ENCODE results near the gene AKT3.
"Not testable (repeated sequence)": the region's sequence is repeated elsewhere in the genome, so short reads cannot be mapped to it uniquely, and the experiment has no call there.

AKT3 gene

DNA sequence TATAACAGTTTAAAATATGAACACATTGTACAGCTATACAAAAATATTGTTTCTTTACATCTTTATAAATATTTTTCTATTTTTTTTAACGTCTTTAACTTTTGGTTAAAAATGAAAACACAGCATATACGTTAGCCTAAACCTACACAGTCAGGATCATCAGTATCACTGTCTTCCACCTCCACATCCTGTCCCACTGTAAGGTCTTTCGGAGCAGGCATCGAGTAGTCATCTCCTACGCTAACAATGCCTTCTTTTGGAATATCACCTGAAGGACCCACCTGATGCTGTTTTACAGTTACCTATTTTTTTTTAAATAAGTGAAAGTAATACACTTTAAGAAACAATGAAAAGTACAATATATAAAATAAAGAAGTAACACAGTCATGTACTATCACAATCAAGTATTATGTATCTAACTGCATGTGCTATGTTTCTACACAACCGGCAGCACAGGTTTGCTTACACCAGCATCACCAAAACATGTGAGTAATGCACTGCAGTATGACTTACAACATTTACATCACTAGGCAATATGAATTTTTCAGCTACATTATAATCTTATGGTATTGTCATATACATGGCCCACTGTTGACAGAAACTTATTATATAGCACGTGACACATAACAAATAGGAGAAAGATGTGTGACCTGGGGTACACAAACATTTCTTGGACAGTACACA is 254.4 kb downstream of the AKT3 start:
- no peak for DNase-seq

DNA sequence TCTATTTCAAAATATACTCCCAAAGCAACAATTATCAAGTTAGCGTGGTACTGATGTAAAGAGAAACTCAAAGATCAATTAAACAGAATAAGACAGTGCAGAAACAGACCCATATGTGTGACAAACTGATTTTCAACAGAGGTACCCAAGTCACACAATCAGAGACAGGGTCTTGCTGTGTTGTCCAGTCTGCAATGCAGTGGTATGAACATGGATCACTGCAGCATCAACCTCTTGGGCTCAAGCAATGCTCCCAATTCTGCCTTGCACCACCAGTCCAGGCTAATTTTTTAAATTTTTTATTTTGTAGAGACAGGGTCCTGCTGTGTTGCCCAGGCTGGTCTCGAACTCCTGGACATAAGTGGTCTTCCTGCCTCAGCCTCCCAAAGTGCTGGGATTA is 255.6 kb downstream of the AKT3 start:
- DNase-seq, result no peak

DNA sequence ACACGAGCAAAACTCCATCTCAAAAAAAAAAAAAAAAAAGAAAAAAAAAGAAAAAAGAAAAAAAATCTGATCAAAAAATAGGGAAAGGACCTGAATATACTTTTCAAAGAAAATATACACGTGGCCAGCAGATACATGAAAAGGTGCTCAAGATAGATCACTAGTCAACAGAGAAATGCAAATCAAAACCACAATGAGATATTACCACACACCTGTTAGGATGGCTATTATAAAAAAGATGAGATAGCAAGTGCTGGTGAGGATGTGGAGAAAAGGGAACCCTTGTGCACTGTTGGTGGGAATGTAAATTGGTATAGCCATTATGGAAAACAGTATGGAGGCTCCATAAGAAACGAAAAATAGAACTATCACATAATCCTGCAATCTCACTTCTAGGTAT is 260.8 kb downstream of the AKT3 start:
- DNase-seq, result not testable (repeated sequence)

DNA sequence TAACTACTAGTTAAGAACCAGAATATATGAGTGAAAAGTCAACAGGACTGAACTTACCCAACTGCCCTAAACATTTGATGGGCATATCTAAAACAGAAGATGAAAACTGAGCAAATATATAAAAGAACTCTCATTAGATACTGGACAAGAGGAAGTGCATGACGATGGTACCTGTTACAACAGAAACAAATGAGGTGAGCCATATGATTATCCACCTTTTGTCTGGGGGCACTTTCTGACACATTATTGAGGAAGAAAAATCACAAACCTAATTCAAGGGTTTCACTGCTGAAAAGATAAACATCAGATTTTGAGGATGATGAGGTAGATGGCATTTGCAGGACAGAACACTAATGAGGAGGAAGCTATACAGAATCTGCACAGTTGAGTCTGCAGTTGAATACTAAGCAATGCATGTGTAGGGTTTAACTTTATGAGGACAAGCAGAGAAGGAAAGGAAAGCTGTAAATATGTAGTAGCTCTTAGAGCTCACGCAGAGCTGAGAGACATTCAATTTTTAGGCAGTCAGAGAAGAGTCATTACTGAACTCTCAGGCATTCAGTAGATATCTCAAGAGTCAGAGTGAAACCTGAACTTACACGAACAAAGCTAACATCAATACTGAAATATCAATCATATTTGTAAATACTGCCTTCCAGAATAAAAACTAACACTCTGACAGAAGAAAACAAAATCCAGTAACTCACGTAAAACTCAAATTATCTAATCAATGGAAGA is 262.1 kb downstream of the AKT3 start:
- no peak for DNase-seq

DNA sequence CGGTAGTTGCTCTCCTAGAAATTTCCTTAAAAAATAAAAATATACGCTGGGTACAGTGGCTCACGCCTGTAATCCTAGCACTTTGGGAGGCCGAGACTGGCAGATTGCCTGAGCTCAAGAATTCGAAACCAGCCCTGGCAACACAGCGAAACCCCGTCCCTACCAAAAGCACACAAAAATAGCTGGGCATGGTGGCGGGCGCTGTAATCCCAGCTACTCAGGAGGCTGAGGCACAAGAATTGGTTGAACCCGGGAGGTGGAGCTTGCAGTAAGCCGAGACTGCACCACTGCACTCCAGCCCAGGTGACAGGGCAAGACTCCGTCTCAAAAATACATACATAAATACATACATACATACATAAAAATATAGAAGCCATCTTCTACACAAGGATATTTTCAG is 262.8 kb downstream of the AKT3 start:
- DNase-seq, result no peak

DNA sequence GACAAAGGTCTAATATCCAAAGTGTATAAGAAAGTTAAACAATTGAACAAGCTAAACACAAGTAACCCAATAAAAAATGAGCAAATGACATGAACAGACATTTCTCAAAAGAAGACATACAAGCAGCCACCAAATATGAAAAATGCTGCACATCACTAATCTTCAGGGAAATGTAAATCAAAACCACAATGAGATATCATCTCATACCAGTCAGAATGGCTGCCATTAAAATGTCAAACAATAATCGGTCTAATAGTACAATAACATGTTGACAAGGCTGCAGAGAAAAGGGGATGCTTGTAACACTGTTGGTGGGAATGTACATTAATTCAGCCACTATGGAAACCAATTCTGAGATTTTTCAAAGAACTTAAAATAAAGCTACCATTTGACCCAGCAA is 264.1 kb downstream of the AKT3 start:
- DNase-seq, result no peak

DNA sequence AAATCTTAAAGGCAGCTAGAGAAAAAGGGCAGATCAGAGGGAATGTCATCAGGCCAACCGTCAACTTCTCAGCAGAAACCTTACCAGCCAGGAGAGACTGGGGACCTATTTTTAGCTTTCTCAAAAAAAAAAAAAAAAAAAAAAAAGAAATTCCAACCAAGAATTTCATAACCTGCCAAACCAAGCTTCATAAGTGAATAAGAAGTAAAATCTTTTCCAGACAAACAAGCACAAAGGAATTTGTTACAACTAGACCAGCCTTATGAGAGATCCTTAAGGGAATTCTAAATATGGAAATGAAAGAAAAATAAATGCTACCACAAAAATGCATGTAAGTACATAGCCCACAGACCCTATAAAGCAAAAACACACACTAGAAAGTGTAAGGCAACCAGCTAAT is 267.7 kb downstream of the AKT3 start:
- no peak for DNase-seq

DNA sequence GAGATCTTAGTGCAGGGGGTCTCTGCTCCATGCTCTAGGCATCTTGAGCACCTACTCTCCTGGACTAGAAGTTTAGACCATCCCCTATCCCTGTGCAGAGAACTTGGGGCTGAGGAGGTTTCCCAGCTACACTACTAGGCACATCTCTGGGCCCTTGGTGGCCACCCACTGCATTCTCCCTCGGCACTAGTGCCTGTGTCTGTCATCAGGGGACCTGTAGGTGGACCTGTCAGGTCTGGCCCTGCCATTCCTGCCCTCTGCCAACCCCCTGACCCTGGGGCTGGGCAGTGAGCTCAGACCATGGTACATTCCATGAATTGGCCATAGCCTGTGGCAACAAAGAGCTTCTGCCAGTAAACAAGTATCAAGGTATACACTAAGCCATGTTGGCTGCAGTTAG is 269.1 kb downstream of the AKT3 start:
- no peak for DNase-seq

DNA sequence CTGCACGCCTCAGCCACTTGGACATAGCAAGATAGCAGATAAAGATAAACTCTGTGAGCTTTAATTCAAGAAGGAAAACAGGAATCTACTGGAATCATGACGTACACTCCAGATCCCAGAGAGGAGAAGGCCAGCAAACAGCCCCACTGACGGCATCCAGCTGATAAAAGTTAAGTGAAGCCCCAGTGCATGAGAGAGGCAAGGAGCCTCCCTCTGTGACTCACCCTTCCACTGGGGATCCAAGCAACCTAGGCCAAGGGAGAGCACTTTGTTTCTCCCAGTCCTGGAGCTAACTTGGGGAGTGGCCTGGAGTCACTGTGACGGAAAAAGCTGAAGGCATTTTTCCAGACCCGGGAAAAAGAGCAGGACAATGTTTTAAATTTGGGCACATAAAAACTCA is 270.0 kb downstream of the AKT3 start:
- no peak for DNase-seq

DNA sequence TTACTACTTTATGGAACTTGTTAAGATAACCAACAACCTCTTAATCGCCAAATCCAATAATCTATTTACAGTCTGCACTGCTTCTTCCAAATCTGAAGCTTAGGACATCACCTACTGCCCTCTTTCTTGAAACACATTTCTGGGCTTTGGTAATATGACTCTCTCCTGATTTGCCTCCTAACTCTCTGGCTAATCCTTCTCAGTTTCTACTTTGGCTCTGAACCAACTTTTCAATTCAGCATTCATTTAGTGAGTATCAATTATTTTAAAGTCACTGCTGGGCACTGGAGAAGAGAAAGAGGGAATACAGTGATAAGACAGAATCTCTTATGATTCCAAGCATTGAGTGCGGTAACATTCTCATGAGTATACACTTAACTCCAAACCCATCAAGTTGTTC is 275.0 kb downstream of the AKT3 start:
- no peak for DNase-seq

DNA sequence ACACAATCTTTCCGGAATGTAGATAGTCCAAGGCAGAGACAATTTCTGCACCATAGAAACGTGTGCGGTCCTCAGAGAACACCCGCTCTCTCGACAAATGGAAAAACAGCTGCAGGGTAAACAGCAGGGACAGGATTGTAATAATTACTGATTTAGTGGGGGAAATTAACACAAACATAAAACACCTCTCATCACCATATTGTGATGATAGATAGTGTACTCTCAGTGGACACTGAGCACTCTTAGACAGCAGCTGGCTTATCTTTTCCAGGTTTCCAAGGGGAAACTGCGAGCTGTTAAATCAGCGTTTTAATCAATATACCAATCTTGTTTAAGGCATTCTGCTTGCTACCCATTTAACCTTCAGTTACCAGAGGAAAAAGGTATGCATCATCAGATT is 277.1 kb downstream of the AKT3 start:
- no peak for DNase-seq

DNA sequence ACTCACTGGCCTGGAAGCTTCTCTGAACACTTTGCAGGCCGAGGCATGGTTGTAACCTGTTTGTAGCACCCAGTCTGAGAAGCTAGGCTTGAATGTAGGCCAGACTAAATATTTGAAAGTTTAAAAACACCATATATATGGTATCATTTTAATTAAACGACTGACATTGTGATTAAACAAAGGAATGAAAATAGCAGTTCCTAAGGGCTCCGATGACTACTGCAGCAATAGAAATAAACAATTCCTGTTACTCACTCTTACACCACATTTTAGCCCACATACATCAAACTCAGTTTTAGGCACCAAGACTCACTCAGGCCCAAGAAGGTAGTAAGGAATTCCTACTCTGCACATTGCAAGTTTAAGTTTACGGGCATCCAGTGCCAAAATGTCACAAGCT is 281.2 kb downstream of the AKT3 start:
- DNase-seq, result no peak

DNA sequence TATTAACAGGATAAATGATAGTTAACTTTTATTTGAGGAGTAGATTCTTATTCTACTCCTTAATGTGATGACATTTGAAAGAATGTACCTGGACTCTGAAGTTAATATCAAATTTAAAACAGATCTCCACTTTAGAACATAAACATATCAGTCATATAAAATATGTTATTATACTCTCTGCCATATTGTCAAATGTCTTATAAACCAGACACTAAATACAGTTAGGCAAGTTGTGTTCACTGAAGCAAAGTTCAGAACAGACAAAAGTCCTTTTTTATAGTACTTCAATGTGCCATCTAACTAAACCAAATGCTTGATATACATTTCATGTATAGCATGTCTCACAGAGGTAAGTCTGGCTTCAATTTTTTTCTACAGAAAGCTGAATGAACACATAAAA is 285.2 kb downstream of the AKT3 start:
- DNase-seq, result no peak

DNA sequence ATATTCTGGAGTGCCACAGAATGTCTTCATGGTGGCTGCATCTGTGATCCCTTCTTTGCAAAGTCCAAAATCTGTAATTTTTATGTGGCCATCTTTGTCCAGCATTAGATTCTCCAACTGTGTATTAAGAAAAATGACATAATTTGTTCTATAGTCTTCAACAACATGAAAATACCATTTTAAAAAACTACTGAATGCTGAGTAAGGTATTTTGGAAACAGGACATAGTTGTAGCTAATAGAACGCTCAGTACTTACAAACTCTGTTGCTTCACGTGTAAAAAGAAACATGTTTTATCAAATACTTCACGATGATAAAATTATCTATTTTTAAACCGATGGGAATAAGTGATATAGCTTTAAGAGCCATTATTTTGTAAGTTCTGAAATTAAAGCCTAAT is 286.3 kb downstream of the AKT3 start:
- no peak for DNase-seq

DNA sequence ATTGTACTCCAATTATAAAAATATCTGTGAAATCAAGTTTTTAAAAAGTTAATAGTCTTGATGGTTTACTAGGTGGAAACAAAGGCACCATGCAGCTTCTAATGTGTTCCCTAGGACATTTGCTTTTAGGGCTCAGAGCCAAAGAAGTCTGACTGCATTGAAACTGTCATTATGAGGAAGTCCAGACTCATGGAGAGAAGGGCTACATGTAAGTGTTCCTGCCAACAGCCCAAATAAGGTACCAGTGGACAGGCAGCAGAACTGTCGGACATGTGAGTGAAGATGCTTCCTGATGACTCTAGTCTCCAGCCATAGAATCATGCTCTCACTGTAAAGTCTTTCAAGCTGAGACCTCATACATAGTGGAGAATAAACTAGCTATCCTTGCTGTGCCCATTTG is 287.6 kb downstream of the AKT3 start:
- DNase-seq, result no peak

DNA sequence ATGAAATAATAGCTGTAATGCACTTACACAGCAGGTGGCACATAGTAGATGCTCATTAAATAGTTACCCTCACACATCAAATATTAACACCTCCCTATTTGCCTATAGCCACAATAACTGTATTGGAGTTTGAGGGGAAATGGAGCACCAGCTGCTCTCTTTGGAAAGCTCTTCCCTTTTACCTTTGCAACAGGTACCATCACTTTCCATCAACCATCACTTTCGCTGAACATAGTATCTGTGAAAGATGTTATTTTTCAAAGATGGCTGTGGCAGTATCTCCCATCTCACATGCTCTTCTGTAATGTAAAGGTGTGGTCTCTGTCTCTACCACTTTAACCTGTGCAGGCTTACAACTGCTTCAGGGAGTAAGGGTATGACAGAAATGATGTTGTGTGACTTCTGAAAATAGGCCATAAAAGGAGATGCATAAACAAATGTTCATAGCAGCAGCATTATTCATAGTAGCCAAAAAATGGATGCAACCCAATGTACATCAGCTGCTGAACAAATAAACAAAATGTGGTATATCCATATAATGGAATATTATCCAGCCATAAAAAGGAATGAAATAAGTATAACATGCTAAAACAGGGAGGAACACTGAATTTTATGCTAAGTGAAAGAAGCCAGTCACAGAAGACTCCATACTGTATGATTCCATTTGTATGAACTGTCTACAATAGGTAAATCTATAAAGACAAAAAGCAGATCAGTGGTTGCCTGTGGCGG is 288.3 kb downstream of the AKT3 start:
- DNase-seq, result no peak

DNA sequence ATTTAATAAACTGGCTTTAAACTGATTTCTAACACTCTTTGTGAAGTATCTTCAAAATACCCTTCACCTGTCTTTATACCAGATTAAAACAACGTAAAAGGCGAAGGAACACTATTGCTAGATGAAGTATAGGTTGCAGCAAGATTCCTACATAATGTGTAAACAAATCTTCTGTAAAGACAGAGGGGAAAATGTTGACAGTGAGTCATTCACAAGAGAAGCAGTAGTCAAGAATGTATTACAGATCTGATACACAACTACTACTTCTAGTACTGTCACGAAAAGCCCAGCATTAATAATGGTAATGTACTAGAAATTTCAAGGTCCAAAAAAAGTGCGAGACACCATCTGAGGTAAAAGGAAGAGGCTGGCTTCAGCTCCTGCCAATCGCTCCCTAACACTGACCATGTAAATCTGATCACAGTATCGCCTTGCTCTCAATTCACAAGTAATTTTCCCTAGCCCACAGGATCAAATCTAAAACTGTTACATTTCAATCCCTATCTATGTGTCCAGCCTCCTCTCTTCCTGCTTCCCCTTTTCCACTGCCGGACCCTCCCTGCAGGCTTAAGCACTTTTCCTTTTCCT is 290.4 kb downstream of the AKT3 start:
- DNase-seq, result no peak

DNA sequence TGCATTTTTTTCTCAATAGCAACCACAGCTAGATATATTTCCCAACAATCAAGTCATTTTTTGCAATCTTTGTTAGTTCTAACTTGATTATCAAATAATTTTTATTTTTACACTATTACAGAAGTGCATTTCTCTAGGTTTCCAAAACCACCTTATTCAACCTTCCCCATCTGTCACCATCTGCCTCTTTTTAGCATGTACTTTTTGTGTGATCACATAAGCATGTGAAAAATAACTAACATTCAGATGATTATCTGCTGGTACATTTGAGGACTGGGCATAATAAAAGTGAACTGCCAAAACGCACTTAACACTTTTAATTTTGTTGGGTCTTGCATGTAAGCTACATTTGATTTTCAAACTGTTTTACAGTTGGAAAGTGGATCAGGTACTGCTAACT is 291.5 kb downstream of the AKT3 start:
- no peak for DNase-seq

DNA sequence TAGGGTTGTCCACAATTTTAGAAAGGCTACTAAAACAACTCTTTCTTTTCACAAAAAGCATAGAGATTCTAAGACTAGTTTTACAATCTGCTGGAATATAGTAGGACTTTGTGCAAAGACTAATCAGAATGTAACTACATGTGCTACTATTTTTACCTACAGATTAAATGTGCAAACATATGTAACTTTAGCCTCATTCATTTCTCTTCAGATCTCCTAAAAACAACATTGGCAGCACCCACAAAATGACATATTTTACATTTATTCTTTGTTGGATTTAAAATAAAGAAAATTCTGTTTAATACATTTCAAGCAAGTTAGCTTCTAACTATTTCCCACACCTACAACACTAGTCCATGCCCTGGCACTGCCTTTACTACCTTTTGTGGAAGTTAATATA is 292.2 kb downstream of the AKT3 start:
- DNase-seq, result no peak

DNA sequence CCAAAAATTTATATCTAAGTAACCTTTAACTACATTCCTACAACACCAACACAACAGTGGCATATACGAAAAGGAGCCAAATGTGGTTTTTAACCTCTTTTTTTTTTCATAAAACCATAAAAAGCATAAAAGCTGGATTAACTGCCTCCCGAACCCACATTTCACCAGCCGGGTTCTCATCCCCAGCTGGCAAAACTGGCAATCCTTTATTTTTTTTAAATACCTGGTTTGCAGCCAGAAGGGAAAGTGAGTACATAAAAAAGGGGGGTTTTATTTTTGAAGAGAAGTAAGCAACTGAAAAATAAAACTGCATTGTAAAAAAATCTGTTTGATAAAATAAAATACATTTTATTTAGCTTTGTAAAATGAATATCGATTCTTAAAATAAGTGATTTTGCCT is 295.4 kb downstream of the AKT3 start:
- no peak for DNase-seq

DNA sequence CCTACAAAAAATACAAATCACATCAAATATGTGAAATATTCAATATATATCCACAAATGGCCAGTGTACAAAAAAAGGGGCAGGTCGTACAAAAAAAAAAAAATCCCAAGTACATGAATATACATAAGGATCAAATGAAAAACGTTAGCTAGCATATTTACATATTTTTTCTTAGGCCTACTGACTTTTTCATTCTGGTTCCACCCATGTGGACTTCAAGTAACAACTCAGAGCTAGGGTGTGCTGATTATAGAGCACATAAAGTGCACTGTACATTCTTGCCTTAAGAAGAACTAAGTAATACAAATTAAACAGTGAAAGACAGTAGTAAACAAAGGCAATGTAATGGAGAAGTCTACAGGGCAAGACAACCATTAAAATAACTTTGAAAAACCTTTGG is 297.0 kb downstream of the AKT3 start:
- DNase-seq, result no peak

DNA sequence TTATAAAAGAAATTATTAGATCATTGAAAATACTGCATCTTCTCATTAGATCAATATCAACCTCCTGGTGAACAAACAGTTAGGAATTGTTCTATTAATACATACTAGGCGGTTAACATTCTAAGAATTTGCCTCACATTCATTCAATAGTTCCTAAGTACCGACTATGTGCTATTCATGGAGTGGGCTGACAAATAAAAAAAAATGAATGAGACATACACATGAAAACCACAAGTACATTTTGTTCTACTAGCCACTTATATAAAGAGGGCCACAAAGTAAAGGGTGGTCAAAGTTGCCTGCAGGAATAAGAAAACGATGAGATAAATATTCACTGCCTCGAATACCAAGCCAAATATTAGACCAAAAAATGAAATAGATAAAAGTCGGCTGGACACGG is 299.8 kb downstream of the AKT3 start:
- no peak for DNase-seq

DNA sequence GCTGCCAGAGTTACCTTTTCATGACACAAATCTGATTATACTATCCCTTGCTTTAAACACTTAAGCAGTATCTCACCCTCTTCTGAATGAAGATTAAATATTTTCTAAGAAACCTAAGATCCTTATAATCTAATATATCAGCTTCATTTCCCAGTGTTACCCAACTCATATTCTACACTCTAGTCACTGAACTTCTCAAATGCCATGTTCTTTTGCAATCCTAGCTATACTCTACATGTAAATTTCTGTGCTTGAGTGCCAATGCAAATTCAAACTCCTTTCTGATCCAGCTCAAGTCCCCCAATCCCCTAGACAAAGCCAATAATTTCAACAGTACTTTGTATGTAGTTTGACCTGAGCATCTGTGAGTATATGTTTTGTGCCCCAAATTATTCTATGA is 300.3 kb downstream of the AKT3 start:
- DNase-seq, result no peak

DNA sequence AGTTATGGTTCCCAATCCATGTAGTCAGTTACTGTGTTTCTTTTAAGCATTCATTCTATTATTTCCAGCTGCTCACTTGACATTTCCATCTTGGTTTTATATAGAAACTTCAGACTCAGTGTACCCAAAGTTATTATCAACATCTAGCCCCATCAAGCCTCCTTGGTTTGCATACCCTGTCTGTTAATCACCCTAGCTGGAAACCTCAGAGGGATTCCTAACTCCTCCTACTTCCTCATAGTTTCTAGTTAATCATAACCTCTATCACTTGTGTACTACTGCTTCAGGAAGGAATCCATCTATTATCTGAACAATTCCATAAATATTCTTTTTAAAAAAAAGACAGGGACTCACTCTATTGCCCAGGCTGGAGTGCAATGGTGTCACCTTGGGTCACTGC is 300.9 kb downstream of the AKT3 start:
- no peak for DNase-seq

All from DMS153 (cell line).